HG02763 (cell line): ENCODE measurements around the gene C6orf62.
"Not testable (repeated sequence)": the region's sequence is repeated elsewhere in the genome, so short reads cannot be mapped to it uniquely, and the experiment has no call there.

Experiments used
- ATAC-seq: cut with Tn5 transposase; IDR thresholded peaks from one replicate; pipeline ENCODE4 v1.9.1; 2021; ENCODE audit warnings: mild to moderate bottlenecking, moderate library complexity; ENCODE audit not compliant: unreplicated experiment

C6orf62 gene

DNA sequence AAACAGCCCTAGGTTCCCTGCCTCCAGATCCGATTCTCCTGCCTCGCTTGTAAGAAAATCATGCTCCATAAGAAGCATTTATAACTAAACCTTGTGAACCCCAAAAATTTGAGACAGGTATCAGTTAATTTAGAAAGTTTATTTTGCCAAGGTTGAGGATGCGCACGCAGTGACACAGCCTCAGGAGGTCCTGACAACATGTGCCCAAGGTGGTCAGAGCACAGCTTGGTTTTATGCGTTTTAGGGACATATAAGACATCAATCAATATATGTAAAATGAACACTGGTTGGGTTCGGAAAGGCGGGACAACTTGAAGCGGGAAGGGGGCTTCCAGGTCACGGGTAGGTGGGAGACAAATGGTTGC lies 50.0 kb downstream of the C6orf62 start:
- no peak for ATAC-seq

DNA sequence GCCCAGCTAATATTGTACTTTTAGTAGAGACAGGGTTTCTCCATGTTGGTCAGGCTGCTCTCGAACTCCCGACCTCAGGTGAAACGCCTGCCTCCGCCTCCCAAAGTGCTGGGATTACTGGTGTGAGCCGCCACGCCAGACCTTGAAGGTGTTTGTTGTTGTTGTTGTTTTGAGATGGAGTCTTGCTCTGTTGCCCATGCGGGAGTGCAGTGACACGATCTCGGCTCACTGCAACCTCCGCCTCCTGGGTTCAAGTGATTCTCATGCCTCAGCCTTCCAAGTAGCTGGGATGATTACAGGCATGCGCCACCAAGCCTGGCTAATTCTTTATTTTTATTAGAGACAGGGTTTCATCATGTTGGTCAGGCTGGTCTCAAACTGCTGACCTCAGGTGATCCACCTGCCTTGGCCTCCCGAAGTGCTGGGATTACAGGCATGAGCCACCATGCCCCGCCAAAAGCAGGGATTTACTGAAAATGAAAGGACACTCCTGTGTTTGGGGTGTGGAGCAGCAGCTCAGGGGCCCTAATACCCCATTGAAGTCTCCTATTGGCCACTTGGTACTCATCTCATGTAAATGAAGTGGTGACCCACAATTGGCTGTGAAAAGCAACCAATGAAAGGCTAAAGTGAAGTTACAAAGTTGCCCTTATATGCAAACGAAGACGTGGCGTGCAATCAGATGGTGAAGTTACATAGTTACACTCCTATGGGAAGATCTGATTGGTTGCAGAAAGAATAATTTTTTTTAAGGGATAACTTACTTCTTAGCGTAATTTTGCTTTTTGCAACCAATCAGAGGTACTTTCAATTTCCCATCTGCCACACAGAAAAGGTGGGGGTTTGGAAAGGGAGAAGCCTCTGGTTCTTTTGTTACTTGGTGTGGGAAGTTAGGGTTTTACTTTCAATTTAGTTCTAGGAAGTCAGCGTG lies 50.6 kb downstream of the C6orf62 start:
- not testable (repeated sequence) for ATAC-seq

DNA sequence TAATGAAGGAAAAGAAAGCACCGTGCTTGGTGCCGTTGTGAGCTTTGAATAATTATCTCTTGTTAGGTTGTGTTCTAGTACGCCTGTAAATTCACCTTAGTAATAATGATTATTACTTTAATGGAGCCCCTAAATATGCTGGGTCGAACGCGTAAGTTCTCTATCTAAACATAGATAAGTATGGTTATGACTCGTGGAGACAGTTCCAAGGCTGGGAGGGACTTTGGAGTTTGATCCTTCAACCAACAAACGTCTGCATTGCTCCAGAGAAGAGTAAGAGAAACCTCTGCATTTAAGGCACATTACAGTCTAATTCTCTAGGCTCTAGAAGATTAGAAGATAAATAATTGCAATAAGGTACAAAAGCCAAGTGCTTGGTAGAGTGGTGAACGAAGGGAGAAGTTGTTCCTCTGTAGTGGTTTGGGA lies 51.6 kb downstream of the C6orf62 start:
- ATAC-seq: peak; percentile 6

DNA sequence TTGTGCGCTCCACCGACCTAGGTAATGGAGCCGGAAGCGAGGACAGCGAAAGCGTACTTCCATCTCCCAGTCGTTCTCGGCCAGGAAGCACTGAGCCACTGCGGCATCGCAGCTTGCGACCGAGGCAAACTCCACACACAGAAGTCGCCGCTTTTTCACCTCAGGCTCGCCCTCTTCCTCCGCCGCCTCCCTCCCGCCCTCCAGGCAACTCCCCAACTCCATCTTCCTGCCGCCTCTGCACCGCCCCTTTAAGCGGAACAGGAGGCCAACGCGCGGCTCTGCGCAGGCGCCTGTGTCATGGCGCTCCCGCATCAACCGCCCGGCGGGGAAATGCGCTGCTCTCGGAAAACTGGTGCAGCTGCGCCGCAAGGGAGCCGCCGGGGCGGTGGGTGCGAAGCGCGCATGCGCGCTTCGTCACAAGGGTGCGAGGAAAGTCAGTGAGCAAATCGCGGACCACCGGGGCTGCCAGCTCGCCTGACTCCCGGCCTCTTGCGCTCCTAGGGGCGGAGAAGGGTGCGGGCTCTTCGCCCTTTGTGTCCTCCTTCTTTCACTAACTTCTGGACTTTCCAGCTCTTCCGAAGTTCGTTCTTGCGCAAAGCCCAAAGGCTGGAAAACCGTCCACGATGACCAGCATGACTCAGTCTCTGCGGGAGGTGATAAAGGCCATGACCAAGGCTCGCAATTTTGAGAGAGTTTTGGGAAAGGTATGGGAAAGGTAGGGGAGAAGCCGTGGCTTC lies 52.1 kb downstream of the C6orf62 start, which contains the start of the genes ACOT13 and TDP2:
Gene ACOT13 (plus strand): TSS at position 437 of the 737 bp plus-strand sequence. CDS start 187 bp downstream, at position 624.
Gene TDP2 (minus strand): TSS at position 259 of the 737 bp plus-strand sequence. CDS start 37 bp downstream, at position 222.
- ATAC-seq: peak; percentile 97

DNA sequence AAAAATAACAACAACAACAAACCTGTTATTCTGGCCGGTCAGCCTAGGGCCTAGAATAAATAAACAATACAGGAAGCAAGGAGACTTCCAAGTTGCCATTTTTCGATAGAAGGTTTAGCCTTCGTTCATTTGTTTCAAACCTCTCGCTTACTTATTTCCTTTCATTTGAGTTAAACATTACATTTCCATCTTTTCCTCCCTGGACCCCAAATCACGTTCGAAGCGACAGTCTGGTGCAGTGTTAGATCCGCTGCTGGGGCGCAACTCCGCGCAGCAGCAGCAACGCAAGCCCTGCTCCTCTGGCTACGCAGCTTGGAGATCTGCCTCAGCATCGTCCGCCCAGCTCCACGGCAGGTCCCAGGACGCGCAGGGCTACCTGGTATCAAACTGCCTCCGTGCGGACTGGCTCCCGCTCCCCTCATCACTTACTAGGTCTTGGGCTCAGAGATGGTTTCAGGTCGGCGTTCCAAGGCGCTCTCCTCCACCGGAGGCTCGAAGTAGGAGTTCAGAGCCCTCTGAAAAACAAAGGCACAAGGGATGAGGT lies 52.8 kb downstream of the C6orf62 start:
- peak; percentile 19 for ATAC-seq

DNA sequence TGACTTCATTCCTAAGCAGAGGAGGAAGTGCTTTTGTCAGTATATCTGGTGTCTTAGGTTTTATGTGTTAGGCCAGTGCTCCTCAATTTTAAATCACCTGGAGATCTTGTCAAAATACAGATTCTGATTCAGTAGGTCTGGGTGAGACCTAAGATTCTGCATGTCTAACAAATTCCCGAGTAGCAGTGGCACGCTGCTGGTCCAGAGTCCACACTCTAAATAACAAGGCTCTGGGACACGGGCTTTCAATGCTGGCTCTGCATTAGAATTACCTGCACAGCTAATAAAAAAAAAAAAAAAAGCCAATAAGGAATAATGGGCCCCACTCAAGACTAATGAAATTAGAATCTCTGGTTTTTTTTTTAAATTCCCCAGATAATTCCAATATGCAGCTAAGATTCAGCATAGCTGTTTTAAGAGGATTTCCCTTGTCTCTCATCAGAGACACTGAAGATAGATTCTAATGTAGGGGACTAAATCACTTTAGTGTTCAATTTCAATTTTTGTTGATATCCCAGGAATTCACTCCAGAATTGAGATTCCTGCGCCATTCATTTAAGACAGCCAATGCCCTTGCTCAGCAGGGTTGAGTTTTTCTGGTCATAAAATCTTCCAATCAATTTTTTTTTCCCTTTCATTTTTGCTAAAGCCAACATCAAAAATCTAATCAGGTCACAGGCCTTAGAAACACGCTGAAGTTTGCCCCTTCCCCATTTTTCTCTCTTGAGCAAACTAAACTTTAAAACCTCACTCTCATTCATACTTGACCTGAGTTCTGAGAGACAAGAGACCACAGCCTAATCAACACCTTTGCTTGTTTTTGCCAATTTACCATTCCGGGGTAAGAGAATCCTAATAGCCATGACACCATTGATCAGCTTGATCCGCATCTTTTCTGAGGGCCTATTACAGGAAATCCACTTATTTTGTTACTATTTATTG lies 54.6 kb downstream of the C6orf62 start:
- ATAC-seq: no peak

DNA sequence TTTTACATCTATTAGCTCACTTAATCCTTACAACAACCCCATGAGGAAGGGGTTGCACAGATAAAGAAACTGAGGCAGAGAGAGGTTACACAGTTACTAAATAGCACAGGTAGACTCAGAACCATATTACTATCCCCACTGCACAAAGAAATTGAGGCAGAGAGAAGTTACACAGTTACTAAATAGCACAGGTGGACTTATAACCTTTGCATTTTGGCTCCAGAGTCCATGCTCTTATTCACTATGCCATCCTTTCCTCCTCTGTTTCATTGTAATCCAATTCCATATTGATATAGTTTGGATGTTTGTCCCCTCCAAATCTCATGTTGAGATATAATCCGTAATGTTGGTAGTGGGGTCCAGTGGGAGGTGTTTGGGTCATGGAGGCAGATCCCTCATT lies 55.8 kb downstream of the C6orf62 start:
- no peak for ATAC-seq

DNA sequence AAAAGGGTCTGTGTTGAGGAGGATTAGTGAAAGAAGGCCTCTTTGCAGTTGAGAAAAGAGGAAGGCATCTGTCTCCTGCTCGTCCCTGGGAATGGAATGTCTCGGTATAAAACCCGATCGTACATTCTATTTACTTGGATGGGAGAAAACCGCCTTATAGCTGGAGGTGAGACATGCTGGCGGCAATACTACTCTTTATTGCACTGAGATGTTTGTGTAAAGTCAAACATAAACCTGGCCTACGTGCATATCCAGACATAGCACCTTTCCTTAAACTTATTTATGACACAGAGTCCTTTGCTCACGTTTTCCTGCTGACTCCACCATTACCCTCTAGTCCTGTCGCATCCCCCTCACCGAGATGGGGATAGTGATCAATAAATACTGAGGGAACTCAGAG lies 56.7 kb downstream of the C6orf62 start:
- ATAC-seq: no peak

DNA sequence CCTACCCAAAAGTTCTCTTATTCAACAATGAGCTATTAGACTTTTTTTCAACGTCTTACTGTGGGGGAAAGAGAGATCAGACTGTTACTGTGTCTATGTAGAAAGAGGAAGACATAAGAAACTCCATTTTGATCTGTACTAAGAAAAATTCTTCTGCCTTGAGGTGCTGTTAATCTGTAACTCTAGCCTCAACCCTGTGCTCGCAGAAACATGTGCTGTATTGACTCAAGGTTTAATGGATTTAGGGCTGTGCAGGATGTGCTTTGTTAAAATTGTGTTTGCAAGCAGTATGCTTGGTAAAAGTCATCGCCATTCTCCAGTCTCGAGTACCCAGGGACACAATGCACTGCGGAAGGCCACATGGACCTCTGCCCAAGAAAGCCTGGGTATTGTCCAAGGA lies 57.2 kb downstream of the C6orf62 start:
- not testable (repeated sequence) for ATAC-seq

DNA sequence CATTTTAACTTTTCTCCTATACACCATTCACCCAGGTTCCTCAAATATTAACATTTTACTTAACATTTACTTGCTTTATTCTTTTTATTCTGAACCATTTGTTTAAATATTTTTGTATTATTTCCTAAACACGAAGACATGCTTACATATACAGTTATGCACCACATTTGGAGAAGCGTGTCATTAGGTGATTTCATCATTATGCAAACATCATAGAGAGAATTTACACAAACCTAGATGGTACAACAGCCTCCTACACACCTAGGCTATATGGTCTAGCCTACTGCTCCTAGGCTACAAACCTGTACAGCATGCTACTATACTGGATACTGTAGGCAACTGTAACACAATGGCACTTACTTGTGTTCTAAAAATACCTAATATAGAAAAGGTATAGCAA lies 58.8 kb downstream of the C6orf62 start:
- ATAC-seq: no peak

DNA sequence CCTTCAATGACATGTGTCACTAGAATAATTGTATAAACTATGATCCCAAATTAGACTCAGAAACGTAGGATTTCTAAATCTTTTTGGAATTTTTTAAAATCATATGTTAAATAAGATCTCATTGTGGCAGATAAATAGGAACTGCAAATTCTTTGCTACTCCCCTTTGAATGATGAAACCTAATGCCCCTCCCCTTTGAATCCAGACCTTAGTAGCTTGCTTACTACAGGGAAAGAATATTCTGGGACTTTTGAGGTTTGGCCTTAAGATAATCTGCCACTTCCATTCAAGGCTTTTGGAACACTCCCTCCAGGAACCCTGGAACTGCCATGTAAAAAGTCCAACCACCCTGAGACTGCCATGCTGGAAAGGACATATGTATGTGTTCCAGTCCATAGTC lies 59.4 kb downstream of the C6orf62 start:
- ATAC-seq: no peak

DNA sequence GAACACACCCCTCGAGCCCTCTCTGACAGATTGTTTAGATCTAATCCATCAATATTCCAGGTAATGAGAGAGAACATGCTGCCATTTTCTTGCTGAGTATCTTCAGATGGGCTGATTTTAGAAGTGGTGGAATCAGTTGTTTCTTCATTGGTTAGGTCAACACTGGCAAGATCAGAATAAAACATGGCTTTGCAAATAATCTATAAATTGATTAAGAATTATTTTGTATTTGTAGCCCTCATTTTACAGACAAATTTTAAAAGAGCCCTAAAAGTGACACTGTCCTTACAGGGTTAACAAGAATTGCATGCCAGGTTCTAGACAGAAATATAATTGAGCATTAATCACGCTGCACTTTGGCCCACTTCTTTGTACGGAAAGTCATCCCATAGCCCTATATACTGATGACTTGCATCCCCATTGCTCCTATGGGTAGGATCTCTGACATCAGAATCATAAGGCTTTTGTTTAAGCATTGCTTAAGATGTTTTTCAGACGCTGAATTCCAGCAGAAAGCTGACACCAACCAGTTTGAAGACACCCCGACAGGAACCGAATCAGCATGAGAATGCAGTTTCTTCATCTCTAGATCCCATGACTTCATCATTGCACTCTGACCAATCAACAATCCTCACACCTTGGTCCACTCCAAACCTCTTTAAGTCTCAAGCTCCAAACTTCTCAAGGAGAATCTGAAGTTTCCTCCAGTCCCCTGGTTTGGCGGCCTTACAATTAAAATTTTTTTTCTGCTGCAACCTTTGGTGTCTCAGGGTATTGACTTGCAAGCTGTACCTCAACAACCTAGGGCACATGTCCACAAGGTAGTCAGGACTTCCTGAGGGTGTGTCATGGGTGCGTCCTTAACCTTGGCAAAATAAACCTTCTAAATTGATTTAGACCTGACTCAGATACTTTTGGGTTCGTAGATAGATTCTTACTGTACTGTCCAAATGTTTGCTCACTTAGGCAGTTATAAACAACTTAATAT lies 60.1 kb downstream of the C6orf62 start:
- no peak for ATAC-seq

DNA sequence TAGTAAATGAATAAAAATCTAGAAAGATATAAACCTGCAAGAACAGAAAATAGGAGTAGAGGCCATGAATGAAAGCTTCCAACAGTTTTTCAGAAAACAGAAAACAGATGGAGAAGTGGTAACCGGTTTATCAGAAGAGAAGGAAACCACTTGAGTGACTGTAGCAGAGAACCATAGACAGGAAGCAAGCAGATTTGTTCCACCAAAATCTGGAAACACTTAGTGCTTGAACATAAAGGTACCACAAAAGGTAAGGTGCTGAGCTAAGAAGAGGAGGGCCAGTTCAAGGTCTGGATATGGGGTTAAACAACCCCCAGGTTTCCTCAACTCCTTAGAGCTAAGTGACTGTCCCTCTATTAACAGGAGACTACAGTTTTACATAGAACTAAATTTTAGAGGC lies 63.7 kb downstream of the C6orf62 start:
- ATAC-seq: no peak
